Peyer's patch (tissue), 4 donors: Measurements from ENCODE around the gene CDC14B.

Experiments
- POLR2A ChIP-seq, 2 donors: fragments of 450-650 bp; IDR thresholded peaks; one replicate each; pipeline ENCODE4 v1.5.1; 2017; ENCODE audit warnings: antibody characterized with exemption in 2 of 2, mild to moderate bottlenecking in 2 of 2, moderate library complexity in 2 of 2
- TF ChIP-seq, protein P1 (sequence below), 6 experiments: fragments of 450-650 bp in 4 of 6; fragments of 200-600 bp in 2 of 6; sonication (generic) in 1 of 6; IDR thresholded peaks; one replicate each; pipeline ENCODE4 v1.5.1; 2017 to 2019; ENCODE audit warnings: antibody characterized with exemption in 6 of 6, mild to moderate bottlenecking in 3 of 6, moderate library complexity in 1 of 6

DNA sequence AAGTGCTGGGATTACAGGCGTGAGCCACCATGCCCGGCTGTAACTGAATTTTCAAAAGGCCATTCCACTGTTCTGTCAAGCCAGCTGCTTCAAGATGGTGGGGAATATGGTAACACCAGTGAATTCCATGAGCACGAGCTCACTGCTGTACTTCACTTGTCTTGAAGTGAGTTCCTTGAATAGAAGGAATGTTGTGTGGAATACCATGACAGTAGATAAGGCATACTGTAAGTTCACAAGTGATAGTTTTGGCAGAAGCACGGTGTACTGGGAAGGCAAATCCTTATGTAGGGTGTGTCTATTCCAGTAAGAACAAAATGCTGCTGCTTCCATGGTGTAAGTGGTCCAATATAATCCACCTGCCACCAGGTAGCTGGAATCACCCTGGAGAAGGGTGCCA lies 42.1 kb upstream of the CDC14B start:
- TF ChIP-seq, protein P1, sequence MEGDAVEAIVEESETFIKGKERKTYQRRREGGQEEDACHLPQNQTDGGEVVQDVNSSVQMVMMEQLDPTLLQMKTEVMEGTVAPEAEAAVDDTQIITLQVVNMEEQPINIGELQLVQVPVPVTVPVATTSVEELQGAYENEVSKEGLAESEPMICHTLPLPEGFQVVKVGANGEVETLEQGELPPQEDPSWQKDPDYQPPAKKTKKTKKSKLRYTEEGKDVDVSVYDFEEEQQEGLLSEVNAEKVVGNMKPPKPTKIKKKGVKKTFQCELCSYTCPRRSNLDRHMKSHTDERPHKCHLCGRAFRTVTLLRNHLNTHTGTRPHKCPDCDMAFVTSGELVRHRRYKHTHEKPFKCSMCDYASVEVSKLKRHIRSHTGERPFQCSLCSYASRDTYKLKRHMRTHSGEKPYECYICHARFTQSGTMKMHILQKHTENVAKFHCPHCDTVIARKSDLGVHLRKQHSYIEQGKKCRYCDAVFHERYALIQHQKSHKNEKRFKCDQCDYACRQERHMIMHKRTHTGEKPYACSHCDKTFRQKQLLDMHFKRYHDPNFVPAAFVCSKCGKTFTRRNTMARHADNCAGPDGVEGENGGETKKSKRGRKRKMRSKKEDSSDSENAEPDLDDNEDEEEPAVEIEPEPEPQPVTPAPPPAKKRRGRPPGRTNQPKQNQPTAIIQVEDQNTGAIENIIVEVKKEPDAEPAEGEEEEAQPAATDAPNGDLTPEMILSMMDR (IDR thresholded peaks at IDR 0.05), result no peak
- TF ChIP-seq POLR2A (IDR thresholded peaks at IDR 0.05), result no peak
